ENCODE results near the gene AK3. TPM values are rescaled to one million over a fixed set of nuclear protein-coding genes. Genes with fewer than 3 reads are reported as not detected.
"Not testable (repeated sequence)": the region's sequence is repeated elsewhere in the genome, so short reads cannot be mapped to it uniquely, and the experiment has no call there.

Gene AK3
- total RNA-seq, 1 donor from 2014 or later: 56.4 TPM

DNA sequence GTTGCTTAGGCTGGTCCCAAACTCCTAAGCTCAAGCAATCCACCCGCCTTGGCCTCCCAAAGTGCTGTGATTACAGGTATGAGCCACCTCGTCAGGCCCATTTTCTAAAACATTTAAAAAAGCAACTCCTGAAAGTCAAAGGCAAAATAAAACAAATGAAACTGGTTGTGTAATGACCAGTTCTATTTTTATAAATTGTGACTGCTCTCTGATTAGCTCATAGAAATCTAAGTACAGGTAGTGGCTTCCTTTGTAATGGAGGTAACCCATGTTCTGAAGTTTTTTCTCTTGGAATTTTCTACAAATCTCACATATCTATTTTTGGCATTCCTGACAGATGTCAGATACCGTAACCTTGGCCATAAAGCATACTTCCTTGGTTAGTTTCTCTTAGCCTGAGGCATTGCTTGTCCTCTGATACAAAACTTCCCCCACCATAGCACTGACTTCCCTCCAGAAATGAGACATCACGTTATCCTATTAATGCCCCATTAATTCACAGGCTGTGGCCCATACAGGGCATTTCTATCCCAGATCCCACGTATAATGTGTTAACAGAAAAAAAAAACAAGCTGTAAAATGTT lies 14.1 kb upstream of the AK3 start:
- no peak for DNase-seq (ENCODE audit: low spot score)
- ATAC-seq: no peak
- intact Hi-C loops (cut with DNase I): no loop called here

DNA sequence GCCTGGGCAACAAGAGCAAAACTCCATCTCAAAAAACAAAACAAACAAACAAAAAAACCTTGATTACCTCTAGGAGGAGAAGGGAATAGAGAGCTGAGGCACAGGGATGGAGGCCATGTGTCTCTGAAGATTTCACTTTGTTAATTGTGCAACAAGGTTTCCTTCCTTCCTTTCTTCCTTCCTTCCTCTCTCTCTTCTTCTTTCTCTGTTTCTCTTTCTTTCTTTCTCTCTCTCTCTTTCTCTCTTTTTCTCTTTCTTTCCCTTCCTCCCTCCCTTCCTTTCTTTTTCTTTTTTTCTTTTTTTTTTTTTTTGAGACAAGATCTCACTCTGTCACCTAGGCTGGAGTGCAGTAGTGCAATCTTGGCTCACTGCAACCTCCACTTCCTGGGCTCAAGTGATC lies 13.5 kb upstream of the AK3 start:
- not testable (repeated sequence) for ATAC-seq

DNA sequence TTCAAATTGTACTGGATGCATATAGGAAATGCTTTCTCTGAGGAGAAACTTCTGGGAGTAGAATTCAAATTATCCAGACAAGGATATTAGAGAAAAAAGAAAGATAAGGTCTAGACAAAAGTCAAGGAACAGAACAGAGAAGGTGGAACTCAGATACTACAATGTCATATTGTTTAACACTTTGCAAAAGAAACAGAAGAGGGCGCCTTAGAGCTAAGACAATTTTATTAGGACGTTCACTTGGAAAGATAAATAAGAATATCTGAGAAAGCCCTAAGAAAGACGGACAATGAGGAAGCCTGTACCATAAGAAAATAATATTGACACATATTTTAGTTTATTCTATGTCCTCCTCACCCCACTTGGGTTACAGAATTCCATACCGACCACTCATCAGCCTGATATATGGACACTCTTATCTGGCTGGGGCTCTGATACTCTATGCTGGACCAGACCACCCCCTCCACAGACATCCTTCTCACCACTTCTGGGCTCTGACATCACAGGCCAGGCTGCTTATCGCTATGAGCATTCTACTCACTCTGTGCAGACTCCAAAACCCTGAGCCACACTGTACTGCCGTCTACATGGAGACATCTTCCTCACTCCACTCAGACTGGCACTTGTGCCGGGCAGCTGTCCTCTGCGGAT lies 9.1 kb upstream of the AK3 start:
- no peak for DNase-seq (ENCODE audit: low spot score)
- intact Hi-C loops (cut with DNase I): no loop called here
- ATAC-seq: peak; percentile 65

More for the DNA sequence above, 13.5 kb upstream of the AK3 start:
- DNase-seq (ENCODE audit: low spot score); intact Hi-C loops (cut with DNase I): not testable (repeated sequence)

DNA sequence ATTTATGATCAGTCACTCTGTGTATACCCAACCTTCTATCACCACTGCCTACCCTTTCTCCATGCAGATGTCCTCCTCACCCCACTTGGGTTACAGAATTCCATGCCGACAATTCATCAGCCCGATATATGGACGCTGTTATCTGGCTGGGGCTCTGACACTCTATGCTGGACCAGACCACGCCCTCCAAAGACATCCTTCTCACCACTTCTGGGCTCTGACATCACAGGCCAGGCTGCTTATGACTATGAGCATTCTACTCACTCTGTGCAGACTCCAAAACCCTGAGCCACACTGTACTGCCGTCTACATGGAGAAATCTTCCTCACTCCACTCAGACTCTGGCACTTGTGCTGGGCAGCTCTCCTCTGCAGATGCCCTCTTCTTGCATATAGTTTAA lies 7.6 kb upstream of the AK3 start:
- DNase-seq (ENCODE audit: low spot score): no peak
- no peak for ATAC-seq
- intact Hi-C loops (cut with DNase I): no loop called here

DNA sequence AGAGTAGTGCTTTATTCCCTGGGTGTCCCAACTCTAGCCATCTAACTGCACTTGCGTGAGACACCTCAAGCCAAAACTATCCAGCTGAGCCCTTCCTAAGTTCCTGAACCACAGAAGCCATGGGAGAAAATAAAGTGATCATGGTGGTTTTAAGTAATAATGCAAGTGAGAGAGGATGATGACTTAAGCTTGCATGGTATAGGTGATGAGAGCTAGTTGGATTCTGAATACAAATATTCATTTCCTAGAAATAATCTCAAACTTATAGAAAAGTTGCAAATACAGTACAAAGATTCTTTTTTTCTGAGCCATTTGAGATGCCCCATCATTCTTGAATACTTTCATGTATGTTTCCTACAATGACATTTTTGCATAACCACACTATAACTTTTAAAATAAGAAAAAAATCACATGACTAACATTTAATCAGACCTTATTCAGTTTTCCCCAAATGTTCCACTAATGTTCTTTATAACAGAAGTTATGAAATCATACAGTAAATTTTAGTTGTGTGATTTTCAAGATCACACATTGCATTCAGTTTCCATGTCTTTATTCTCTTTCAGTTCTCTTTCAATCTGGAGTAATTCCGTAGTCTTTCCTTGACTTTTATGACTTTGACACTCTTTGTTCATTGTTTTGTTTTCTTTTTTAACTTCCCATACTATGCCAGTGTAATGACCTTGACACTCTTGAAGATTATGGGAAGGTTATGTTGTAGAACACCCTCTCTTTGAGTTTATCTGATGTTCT lies 5.5 kb upstream of the AK3 start:
- ATAC-seq (no peak), DNase-seq (ENCODE audit: low spot score) (no peak)
- intact Hi-C loops (cut with DNase I): no loop called here

DNA sequence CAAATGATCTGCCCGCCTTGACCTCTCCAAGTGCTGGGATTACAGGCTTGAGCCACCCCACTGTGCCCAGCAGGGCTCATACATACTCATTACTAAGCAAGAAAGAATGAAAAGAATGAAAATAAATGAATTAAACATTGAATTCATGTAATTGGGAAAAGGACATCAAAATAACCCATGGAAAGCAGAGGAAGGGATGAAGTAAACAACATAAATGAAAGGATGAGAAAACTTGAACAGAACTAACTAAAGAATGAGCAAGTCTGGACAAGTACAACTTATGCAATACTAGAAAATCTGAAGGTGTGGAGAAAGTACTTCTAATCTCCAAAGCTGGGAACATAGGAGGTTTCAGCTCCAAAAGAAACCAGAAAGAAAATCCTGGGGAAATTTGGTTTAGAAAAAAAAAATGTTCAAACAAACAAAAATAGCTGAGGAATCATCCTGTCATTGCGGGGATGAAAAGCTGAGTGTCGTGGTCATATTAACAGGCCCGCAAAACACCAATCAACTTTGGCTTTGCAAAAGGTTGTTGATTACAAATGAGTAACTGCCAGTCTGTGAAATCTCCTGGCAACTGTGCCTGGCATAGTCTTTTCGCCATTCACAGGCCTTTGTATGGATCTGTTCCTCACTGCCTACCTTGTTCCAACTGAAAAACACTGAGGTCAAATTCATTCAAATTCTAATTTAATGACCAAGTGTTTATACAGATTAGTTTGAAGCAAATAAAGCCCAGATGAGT lies 2.3 kb upstream of the AK3 start:
- intact Hi-C loops (cut with DNase I): no loop called here
- ATAC-seq (no peak), DNase-seq (ENCODE audit: low spot score) (no peak)

DNA sequence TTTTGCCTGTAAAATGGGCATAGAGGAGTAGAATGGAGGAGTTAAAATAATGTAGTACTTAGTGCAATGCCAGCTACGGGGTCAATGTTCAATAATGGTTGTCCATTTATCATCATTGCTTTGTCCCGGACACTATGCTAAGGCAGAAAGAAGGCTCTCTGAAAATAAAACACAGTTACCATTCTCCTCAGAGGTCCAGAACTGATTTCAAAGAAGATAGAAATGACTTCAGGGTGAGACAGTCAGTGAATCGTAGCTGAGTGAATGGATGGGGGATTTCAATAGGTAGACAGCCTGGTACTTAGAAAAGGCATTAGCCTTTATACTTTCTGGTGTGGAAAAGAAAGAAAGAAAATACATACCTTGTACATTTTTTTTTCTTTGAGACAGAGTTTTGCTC lies 1.2 kb upstream of the AK3 start:
- ATAC-seq (no peak), DNase-seq (ENCODE audit: low spot score) (no peak)
- intact Hi-C loops (cut with DNase I): no loop called here

DNA sequence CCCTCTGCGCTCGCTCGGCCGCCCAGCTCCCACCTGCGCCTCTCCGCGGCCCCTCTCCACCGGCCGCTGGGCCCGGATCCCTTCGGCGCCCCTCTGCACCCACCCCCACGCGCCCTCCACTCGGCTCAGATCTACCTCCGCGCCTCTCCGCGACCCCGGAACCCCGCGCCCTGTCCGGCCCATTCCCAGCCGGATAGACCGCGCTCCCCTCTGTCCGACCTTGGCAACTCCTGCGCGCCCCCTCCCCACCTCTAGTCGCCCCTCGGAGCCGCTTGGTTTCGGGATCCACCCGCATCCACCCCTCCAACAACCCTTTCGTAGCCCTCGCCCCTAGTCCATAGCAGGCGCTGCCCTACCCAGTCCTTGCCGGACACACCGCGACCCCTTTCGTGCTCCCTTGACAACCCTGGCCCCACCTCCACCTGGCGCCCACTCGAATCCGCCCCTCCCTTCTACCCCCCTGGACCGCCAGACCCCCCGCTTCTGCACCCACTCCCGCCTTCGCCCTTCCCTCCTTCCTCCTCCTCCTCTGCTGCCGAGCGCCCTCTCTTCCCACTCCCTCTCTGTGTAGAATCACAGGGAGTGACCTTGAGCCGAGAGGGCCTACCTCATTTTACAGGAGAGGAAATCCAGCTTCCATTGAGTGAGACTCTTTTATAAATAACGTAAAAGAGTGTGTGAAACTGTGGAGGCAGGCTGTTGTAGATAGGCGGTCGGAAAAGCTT lies 525 bp upstream of the AK3 start:
- intact Hi-C loops (cut with DNase I): no loop called here
- DNase-seq (ENCODE audit: low spot score) (peak; percentile 76), ATAC-seq (peak; percentile 61)

DNA sequence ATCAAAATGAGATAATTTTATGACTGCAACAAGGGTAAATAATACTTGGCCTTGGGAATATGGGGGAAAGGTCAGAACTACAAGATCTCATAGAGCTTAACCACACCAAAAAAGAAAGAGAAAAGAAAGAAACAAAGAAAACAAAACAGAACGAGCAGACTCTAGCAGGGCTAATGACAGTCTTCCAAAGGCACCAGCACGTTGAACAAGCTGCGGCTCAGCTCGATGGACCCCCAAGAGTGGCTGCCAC lies 689 bp downstream of the AK3 start:
- intact Hi-C loops (cut with DNase I): no loop called here
- DNase-seq (ENCODE audit: low spot score) (no peak), ATAC-seq (no peak)

DNA sequence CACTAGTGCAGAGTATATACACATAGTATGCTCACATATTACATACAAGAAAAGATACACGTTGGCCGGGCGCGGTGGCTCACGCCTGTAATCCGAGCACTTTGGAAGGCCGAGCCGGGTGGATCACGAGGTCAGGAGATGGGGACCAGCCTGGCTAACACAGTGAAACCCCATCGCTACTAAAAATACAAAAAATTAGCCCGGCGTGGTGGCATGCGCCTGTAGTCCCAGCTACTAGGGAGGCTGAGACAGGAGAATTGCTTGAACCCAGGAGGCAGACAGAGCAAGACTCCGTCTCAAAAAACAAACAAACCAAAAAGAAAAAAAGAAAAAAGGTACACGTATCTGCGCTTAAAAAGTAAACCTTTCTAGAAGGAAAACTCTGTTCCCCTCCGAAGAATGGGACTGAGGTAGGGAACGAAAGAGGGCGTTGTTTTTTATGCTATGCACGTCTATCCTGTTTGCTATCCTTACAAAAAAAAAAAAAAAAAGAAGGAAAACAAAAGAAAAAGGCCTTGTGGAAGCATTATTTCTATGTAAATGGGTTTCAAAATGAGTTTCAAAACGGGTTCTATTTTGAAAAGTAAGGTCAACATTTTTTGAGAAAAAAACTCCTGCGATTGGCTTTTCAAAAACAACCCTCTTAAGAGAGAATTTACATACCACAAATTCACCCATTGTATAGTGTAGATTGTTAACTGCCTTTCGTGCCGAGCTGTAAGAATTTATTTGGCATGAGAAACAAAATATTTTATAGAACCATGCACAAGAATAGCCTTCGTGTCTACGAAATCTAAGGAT lies 1.2 kb downstream of the AK3 start:
- ATAC-seq: no peak
- intact Hi-C loops (cut with DNase I): no loop called here
- DNase-seq (ENCODE audit: low spot score): no peak

DNA sequence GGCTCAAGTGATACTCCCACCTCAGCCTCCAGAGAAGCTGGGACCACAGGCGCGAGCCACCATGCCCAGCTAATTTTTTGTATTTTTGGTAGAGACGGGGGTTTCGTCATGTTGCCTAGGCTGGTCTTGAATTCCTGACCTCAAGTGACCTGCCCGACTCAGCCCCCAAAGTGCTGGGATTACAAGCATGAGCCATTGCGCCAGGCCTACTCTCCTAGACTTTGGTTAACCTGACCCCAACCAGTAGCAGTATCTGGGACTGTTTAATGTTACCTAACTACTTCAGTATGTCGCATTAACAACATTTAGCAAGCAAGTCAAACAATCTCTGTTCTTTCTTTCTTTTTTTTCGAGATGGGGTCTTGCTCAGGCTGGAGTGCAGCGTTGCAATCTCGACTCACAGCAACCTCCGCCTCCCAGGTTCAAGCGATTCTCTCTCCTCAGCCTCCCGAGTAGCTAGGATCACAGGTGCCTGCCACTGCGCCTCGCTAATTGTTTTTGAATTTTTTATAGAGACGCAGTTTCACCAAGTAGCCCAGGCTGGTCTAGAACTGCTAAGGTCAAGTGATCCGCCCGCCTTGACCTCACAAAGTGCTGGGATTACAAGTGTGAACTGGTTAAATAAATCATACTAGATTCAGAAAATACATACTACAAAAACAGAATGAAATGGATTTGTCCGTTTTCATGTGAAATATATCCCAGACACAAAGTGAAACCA lies 2.0 kb downstream of the AK3 start:
- intact Hi-C loops (cut with DNase I): no loop called here
- ATAC-seq (no peak), DNase-seq (ENCODE audit: low spot score) (no peak)

DNA sequence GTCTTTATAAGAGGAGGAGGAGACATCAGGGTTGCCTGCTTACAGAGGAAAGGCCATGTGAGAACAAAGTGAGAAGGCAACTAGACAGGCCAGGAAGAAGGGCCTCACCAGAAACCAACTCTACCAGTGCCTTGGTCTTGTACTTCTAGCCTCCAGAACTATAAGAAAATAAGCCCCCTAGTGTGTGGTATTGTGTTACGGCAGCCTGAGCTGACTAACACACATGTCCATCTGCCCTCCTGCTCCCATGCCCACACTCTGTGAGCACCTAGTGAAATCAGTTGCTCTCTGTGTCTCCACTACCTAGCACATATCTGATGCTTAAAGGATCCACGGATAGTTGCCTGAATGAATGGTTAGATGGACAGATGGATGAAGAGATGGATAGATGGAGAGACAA lies 6.9 kb downstream of the AK3 start:
- no peak for ATAC-seq
- intact Hi-C loops (cut with DNase I): no loop called here
- DNase-seq (ENCODE audit: low spot score): no peak

DNA sequence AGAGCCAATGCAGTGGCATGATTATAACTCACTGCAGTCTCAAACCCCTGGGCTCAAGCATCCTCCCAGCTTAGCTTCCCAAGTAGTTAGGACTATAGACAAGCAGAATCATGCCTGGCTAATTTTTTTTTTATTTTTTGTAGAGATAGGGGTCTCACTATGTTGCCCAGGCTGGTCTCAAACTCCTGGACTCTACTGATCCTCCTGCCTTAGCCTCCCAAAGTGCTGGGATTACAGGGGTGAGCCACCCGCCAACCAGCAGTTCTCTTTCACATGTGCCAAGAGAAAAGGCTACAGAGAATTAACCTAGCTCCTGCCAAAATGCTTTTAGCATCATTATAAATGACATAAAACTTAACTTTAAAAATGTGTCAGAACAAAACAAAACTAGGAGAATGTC lies 8.1 kb downstream of the AK3 start:
- DNase-seq (ENCODE audit: low spot score) (no peak), ATAC-seq (no peak)
- intact Hi-C loops (cut with DNase I): no loop called here

DNA sequence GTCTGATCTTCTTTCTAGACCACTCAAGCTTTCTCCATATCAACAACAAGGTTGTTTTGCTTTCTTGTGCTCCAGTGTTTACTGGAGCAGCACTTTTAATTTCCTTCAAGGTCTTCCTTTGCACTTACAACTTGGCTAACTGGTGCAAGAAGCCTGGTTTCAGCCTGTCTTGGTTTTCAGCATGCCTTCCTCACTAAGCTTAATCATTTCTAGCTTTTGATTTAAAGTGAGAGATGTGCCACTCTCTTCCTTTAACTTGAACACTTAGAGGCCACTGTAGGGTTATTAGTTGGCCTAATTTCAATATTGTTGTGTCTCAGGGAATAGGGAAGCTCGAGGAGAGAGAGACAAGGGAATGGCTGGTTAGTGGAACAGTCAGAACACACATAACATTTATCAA lies 13.4 kb downstream of the AK3 start:
- ATAC-seq (no peak), DNase-seq (ENCODE audit: low spot score) (no peak)
- intact Hi-C loops (cut with DNase I): no loop called here

DNA sequence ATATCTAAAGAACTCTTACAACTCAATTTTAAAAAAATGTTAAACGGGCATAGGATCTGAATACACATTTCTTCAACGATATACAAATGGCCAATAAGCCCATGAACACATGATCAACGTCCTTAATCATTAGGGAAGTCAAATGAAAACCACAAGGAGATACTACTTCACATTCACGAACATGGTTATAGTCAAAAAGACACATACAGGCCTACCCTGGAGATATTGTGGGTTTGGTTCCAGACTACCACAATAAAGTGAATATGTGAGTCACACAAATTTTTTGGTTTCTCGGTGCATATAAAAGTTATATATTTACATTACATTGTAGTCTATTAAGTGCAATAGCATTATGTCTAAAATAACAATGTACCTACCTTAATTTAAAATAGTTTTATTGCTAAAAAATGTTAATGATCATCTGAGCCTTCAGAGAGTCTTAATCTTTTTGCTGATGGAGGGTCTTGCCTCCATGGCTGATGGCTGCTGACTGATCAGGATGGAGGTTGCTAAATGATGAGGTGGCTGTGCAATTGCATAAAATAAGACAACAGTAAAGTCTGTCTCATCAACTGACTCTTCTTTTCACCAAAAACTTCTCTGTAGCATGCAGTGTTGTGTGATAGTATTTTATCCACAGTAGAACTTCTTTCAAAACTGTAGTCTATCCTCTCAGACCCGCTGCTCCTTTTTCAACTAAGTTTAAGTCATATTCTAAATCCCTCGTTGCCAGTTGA lies 15.1 kb downstream of the AK3 start:
- DNase-seq (ENCODE audit: low spot score): no peak
- intact Hi-C loops (cut with DNase I): no loop called here
- no peak for ATAC-seq

DNA sequence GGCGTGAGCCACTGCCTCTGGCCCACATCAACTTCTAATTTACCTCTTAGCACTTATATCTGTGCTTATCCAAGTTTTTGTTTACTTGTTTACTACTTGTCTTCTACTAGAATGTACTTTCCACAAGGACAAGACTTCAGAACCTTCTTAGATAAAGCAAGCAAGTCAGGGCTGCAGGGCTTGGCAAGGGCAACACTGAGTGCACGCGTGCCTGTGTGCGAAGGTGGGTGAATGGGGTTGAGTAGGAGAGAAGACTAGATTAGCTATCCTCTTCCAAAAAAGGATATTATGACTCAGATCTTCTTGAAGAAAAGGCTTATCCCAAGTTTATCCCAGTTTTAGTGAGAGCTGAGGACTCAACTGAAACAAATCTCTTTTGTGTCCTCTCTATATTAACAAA lies 19.3 kb downstream of the AK3 start:
- DNase-seq (ENCODE audit: low spot score): no peak
- ATAC-seq: no peak
- intact Hi-C loops (cut with DNase I): no loop called here

DNA sequence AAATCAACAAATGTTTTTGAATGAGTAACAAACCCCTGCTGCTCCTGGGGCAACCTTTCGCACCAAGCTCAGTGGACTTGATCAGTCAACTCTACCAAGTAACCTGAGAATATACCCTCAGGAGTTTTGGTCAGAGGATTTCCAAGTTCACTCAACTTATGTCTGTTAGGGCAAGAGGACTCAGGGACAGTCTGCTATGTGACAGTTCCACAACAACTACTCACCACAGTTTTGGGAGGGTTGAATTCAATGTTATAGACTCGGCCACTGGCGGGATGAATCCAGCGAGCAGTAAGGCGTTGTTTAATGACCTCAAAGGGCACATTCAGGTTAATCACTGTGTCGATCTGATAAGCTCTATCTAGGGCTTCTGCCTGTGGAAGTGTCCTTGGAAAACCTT lies 22.1 kb downstream of the AK3 start:
- ATAC-seq (no peak), DNase-seq (ENCODE audit: low spot score) (no peak)
- intact Hi-C loops (cut with DNase I): no loop called here

DNA sequence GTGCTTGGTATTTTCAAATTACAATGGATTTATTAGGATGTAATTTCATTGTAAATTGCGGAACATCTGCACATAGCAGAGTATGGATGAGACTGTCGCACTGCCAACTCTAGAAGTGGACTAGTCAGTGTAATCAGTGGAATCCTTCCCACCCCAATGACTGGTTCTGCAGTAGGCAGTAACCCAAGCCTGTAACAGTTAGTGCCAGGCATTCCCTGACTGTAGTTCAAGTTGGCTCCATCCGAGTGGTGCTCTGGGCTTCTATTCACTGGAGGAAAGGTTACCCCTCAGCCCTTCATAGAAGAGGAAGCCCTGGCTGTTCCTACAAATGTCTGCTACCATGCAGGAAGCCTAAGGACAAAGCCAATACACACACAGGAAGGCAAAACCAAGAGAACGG lies 23.2 kb downstream of the AK3 start:
- DNase-seq (ENCODE audit: low spot score) (no peak), ATAC-seq (no peak)
- intact Hi-C loops (cut with DNase I): no loop called here

All from sciatic nerve (tissue), 2 donors.